GM12865 (cell line): ENCODE results near the gene EIF4G2.

Source experiments
- DNase-seq: peaks from one replicate; pipeline ENCODE4 v3.0.0; 2010; ENCODE audit warnings: low read depth
- H3K4me3 ChIP-seq: 2 replicates; pipeline ENCODE4 v1.5.1; 2011; ENCODE audit warnings: mild to moderate bottlenecking, low read depth, low read length, control low read depth
- CTCF ChIP-seq: IDR thresholded peaks from 2 replicates; pipeline ENCODE4 v1.5.1; 2011; ENCODE audit warnings: low read length, control low read depth, low read depth, inconsistent platforms; ENCODE audit not compliant: insufficient read depth; ENCODE audit errors: missing control alignments

Gene EIF4G2

DNA sequence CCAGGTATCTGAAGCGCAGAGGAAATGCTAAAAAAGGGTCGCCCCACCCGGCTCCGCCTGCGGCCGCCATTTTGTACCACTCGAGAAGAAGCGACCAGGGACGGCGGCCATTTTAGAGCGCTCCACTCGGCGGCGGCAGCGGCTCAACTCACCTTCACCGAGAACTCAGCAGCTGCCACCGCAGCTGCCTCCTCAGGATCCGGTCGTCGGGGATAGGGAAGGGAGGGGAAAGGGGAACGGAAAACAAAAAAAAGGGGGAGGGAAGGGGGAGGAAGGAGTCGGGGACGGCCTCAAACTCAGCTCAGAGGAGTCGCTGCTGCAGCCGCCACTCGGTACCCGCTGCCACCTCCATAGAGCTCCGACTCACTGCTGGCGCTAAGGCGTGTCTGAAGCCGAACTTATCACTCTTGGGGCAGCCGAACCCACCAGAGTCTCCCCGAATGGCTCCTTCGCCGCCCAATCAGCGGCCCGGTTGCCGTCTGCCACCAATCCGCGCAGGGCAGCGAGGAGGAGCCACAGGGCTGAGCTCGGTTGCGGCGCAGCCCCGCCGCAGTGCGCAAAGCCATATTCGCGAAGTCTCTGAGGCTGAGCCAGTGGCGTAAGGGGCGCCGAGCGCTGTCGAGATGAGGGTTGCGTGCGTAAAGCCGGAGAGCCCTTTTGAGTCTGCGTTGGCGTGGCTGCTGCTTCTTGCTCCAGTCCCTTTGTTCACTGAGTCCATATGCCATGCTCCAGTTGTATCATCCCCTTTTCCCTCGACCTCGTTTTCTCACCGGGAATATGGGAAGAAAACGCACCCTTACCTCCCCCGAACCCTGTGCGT is at the start of gene EIF4G2:
Gene EIF4G2, minus strand, starts transcription at position 374 of the 820 bp plus-strand sequence.
- TF ChIP-seq CTCF, result no peak
- DNase-seq, result peak; percentile 99
- peak within 1 kb of the TSS; percentile 81 for H3K4me3 ChIP-seq

GRCh38 chr11:10857709-10858438 is 49.1 kb upstream of the EIF4G2 start, which contains the start of gene ZBED5:
ZBED5 (minus strand) TSS chr11:10858053; CDS start chr11:10854945, 3,108 bp downstream.
- peak; percentile 3 for TF ChIP-seq CTCF
- DNase-seq, result peak; percentile 99
- H3K4me3 ChIP-seq, result peak within 1 kb of the TSS; percentile 95

- DNase-seq, result no peak
- H3K4me3 ChIP-seq, result peak overlapping the region; percentile 95
- no peak for TF ChIP-seq CTCF
Observed at GRCh38 chr11:10857459-10857708, 48.7 kb upstream of the EIF4G2 start.

DNA sequence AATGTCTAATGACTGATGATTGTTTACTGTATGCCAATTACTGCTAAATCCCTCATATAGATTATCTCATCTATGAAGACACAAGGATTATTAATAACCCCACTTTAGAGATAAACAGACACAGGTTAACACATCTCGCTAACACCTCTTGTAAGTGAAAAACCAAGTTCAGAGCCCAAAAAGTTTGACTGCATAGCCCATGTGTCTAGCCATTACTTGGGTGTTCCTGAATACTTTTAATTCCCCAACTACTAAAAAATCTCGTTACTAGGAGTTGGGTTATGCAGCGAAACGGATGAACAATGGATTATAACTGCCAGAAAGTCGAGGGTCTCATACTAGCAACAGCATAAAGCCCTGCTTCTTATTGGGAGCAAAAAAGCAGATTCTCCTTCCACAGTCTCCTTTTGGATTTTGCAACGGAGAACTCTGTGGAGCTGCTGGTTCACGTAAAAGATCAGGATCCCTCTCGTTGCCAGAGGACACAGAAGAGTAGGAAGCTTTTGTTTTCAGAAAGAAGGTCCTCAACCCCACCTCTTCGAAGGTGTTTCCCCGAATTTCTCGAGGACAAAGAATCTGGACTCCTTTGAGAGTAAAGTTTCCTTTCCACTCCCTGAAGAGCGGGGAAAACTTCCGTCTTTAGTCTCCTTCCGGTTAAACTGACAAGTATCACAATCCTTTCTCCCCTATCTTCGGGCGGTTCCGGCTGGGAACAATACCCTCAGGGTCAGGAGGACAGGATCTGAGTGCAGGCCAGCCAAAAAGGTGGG is 48.1 kb upstream of the EIF4G2 start:
- peak; percentile 62 for DNase-seq
- peak overlapping the region; percentile 95 for H3K4me3 ChIP-seq
- TF ChIP-seq CTCF, result no peak

GRCh38 chr11:10855295-10855694 is 46.6 kb upstream of the EIF4G2 start:
- DNase-seq, result no peak
- TF ChIP-seq CTCF, result no peak
- no peak overlapping the region for H3K4me3 ChIP-seq

DNA sequence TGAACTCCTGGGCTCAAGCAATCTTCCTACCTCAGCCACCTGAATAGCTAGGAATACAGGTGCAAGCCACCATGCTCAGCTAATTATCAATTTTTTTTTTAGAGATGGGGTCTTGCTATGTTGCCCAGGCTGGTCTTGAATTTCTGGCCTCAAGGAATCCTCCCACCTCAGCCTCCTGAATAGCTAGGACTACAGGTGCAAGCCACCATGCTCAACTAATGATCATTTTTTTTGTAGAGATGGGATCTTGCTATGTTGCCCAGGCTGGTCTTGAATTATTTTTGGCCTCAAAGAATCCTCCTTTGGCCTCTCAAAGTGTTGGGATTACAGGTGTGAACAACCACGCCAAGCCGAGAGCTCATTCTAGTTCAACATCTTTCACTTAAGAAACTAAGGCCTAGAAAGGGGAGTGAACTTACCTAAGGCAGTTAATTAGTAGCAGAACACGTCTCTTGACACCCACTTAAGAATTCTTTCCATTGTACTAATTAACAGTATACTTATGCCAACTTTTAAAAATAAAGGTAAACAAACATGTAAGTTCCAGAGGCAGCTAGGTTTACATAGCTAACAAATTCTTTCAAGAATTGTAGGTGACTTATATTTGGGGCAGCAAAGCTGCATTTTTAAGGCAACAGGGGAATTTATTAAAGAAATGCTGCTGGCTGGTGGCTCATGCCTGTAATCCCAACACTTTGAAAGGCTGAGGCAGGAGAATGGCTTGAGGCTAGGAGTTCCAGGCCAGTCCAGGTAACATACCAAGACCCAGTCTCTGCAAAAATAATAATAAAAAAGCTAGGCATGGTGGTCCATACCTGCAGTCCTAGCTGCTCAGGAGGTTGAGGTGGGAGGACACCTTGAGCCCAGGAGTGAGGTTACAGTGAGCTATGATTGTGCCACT is 39.5 kb upstream of the EIF4G2 start:
- H3K4me3 ChIP-seq, result no peak overlapping the region
- no peak for TF ChIP-seq CTCF
- no peak for DNase-seq
